Fibroblast of mammary gland (primary cell): ENCODE results near the gene PLEKHN1.

ENCODE experiments used
- DNase-seq: peaks from one replicate; pipeline ENCODE4 v3.0.0-alpha.2; 2010; ENCODE audit warnings: low read depth
- H3K4me3 ChIP-seq: 2 replicates; pipeline ENCODE4 v1.5.1; 2011; ENCODE audit warnings: low read depth, mild to moderate bottlenecking, low read length, moderate library complexity; ENCODE audit not compliant: control insufficient read depth
- CTCF ChIP-seq: conservative IDR thresholded peaks from 2 replicates; pipeline ENCODE4 v1.5.1; 2011; ENCODE audit warnings: low read depth, low read length, inconsistent platforms; ENCODE audit not compliant: control insufficient read depth, insufficient read depth

PLEKHN1 gene

GRCh38 chr1:950881-951280, 15.4 kb upstream of the PLEKHN1 start:
- H3K4me3 ChIP-seq = no peak overlapping the region
- DNase-seq = no peak
- TF ChIP-seq CTCF = no peak

GRCh38 chr1:951364-951763, 14.9 kb upstream of the PLEKHN1 start:
- H3K4me3 ChIP-seq = no peak overlapping the region
- peak; percentile 33 for DNase-seq
- peak; percentile 38 for TF ChIP-seq CTCF

- no peak for DNase-seq
- TF ChIP-seq CTCF = no peak
- no peak overlapping the region for H3K4me3 ChIP-seq
These were observed 14.1 kb upstream of the PLEKHN1 start for GRCh38 chr1:952201-952600.

GRCh38 chr1:952603-953002, 13.7 kb upstream of the PLEKHN1 start:
- DNase-seq = no peak
- TF ChIP-seq CTCF = no peak
- no peak overlapping the region for H3K4me3 ChIP-seq

GRCh38 chr1:953524-954320, 12.6 kb upstream of the PLEKHN1 start:
- no peak for TF ChIP-seq CTCF
- DNase-seq = no peak
- no peak overlapping the region for H3K4me3 ChIP-seq

- H3K4me3 ChIP-seq = no peak overlapping the region
- TF ChIP-seq CTCF = no peak
- no peak for DNase-seq
These were observed 11.4 kb upstream of the PLEKHN1 start for GRCh38 chr1:954927-955326.
